NCI-H2227 (cell line): ENCODE results near the gene ADAMTS17.

Experiments used
- DNase-seq: peaks from one replicate; lab custom pipeline; 2025; ENCODE audit not compliant: unreplicated experiment; lab: John Stamatoyannopoulos, UW

The ADAMTS17 gene

GRCh38 chr15:100310041-100310405 lies 31.8 kb downstream of the ADAMTS17 start:
- DNase-seq: no peak

GRCh38 chr15:100309109-100310040 lies 32.4 kb downstream of the ADAMTS17 start:
- DNase-seq: no peak

- DNase-seq: no peak
Observed at GRCh38 chr15:100308608-100309007, 33.2 kb downstream of the ADAMTS17 start.

- DNase-seq: no peak
Observed at GRCh38 chr15:100308213-100308600, 33.6 kb downstream of the ADAMTS17 start.

- DNase-seq: no peak
Observed at GRCh38 chr15:100307241-100308212, 34.2 kb downstream of the ADAMTS17 start.

- DNase-seq: no peak
Observed at GRCh38 chr15:100306098-100306497, 35.7 kb downstream of the ADAMTS17 start.

- DNase-seq: no peak
Observed at GRCh38 chr15:100301910-100302431, 39.8 kb downstream of the ADAMTS17 start.

- no peak for DNase-seq
Observed at GRCh38 chr15:100298257-100298656, 43.5 kb downstream of the ADAMTS17 start.

- no peak for DNase-seq
Observed at GRCh38 chr15:100297812-100298211, 44.0 kb downstream of the ADAMTS17 start.

GRCh38 chr15:100295939-100296565 lies 45.7 kb downstream of the ADAMTS17 start:
- DNase-seq: no peak

GRCh38 chr15:100292010-100292409 lies 49.8 kb downstream of the ADAMTS17 start:
- no peak for DNase-seq

- DNase-seq: no peak
Observed at GRCh38 chr15:100291106-100291505, 50.7 kb downstream of the ADAMTS17 start.

GRCh38 chr15:100285641-100286295 lies 56.0 kb downstream of the ADAMTS17 start:
- no peak for DNase-seq

- DNase-seq: no peak
Observed at GRCh38 chr15:100284701-100285100, 57.1 kb downstream of the ADAMTS17 start.

GRCh38 chr15:100284191-100284590 lies 57.6 kb downstream of the ADAMTS17 start:
- no peak for DNase-seq

GRCh38 chr15:100281096-100281917 lies 60.5 kb downstream of the ADAMTS17 start:
- DNase-seq: no peak

GRCh38 chr15:100279849-100280248 lies 61.9 kb downstream of the ADAMTS17 start:
- DNase-seq: no peak

GRCh38 chr15:100279446-100279845 lies 62.3 kb downstream of the ADAMTS17 start:
- DNase-seq: no peak

GRCh38 chr15:100278596-100279380 lies 63.0 kb downstream of the ADAMTS17 start:
- no peak for DNase-seq
